GM19351 (cell line): Measurements from ENCODE around the gene TLR9.
A peak's percentile ranks its signal among the peaks of the same experiment; 100 is the strongest.

Source experiments
- ATAC-seq: cut with Tn5 transposase; IDR thresholded peaks from one replicate; pipeline ENCODE4 v1.9.1; 2021; ENCODE audit warnings: mild to moderate bottlenecking, moderate library complexity; ENCODE audit not compliant: unreplicated experiment

The TLR9 gene

DNA sequence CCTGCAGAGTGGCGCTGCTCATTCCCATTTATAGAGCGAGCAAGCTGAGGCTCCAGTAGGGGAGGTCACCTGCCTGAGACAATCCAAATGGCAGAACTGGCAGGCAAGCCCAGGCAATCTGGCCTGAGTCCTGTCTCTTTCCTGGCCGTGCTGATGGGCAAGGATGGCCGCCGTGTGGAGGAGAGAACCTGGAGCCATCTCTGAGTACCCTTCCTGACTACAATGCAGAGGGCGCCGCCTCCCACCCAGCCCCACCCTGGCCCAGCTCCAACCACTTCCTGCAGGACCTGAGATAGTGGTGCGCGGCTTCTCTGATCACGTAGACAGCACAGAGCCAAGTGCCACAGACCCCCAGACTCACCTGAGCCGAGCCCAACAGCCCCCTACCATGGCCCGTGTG is 7.0 kb downstream of the TLR9 start:
- no peak for ATAC-seq

- no peak for ATAC-seq
Measured at GRCh38 chr3:52218026-52218425, 7.4 kb downstream of the TLR9 start.

GRCh38 chr3:52217409-52217805 is 8.0 kb downstream of the TLR9 start:
- no peak for ATAC-seq

- ATAC-seq, result no peak
Measured at GRCh38 chr3:52216585-52217408, 8.6 kb downstream of the TLR9 start.

GRCh38 chr3:52215351-52215750 is 10.1 kb downstream of the TLR9 start:
- no peak for ATAC-seq

- no peak for ATAC-seq
Measured at GRCh38 chr3:52213901-52214300, 11.5 kb downstream of the TLR9 start.

- ATAC-seq, result no peak
Measured at GRCh38 chr3:52213005-52213404, 12.4 kb downstream of the TLR9 start.

DNA sequence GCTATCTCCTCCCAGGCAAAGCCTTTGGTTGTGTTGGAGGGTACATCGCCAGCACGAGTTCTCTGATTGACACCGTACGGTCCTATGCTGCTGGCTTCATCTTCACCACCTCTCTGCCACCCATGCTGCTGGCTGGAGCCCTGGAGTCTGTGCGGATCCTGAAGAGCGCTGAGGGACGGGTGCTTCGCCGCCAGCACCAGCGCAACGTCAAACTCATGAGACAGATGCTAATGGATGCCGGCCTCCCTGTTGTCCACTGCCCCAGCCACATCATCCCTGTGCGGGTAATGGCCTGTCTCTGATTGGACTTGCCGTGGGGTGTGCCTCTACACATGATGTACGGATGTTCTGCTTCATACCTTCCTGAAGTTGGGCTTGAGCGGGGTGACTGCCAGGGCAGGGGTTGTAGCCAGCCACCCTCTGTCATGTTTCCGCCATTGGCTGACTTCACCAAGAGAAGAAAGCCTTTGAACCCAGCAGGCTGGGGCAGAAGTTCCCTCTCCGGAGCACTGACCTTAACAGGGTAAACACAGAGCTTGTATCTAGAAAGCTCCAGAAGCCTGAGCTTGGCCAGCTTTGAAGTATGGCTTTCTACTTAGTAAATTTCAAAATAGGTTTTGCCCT is 14.1 kb downstream of the TLR9 start:
- no peak for ATAC-seq

DNA sequence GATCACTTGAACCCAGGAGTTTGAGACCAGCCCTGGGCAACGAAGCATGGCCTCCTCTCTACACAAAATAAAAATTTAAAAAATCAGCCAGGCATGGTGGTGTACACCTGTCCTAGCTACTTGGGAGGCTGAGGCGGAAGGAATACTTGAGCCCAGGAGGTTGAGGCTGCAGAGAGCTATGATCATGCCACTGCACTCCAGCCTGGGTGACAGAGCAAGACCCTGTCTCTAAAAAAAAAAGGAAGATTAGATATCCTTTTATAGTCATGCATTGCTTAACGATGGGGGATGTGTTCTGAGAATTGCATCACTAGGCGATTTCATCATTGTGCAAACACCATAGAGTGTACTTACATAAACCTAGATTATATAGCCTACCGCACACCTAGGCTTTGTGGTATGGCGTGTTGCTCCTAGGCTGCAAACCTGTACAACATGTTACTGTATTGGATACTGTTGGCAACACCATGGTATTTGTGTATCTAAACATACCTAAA is 14.8 kb downstream of the TLR9 start:
- ATAC-seq, result no peak

- ATAC-seq, result no peak
Measured at GRCh38 chr3:52210037-52210436, 15.4 kb downstream of the TLR9 start.

GRCh38 chr3:52208556-52208955 is 16.9 kb downstream of the TLR9 start:
- ATAC-seq, result no peak

GRCh38 chr3:52205727-52206372 is 19.6 kb downstream of the TLR9 start:
- no peak for ATAC-seq

- ATAC-seq, result no peak
Measured at GRCh38 chr3:52204337-52205073, 20.9 kb downstream of the TLR9 start.

- ATAC-seq, result no peak
Measured at GRCh38 chr3:52203701-52204100, 21.7 kb downstream of the TLR9 start.

- no peak for ATAC-seq
Measured at GRCh38 chr3:52202384-52203077, 22.9 kb downstream of the TLR9 start.

DNA sequence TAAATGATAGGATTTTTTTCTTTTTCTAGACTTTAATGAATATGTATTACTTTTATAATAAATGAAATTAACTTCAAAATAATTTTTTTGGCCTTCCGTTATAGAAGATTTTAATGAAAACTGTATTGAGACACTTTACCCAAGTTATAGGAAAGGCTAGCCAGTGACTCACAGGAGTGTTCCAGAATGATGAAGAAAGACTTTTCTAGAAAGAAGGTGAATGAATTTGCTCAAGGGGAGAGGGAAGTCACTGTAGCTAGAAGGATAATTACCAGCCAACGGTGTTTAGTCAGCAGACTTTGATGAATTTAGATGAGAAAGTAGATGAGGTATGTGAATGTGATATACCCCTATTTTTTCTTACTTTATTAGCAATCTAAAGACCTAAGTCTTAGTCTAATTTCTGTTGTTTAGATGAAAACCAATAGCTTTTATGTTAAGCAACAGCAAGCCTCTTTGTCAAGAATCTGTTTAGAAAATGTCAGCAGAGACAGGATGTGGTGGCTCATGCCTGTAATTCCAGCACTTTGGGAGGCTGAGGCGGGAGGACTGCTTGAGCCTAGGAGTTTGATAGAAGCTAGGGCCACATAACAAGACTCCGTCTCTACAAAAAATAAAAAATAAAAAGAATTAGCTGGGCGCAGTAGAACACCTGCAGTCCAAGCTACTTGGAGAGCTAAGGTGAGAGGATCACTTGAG is 24.3 kb downstream of the TLR9 start:
- ATAC-seq, result no peak

- no peak for ATAC-seq
Measured at GRCh38 chr3:52198643-52199608, 26.5 kb downstream of the TLR9 start.

DNA sequence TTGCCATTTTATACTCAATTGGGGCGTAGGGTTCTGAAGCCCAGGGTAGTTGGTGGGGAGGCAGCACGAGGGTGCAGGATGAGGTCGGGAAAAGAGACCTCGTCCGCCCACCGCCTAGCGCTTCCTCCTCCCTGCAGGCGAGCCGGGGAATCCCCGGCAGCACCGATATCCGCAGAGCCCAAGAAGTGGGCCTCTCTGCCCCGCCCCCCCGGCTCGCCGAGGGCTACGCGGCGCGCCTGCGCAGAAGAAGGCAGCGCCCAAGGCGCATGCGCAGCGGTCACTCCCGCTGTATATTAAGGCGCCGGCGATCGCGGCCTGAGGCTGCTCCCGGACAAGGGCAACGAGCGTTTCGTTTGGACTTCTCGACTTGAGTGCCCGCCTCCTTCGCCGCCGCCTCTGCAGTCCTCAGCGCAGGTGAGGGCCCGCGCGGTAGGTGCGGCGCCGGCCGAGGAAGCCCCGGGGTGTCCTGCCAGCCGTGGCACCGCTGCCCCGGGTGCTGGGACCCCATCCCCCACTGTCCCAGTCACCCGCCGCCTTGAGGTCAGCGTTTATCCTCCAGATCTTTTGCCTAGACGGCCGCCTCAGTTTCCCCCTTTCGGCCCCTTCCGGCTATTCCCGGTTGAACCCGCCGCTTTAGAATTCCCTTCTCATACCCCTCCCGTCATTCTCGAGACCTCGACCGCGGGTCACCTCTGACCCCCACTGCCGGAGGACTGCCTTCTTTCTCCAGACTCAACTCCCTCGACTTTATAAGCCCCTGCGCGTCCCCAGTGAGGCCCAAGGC is 27.4 kb downstream of the TLR9 start, which contains the start of gene ALAS1:
TSS of gene ALAS1 (plus strand) at position 319 of the 784 bp plus-strand sequence. CDS start 1,082 bp downstream, outside the sequence.
- ATAC-seq, result peak; percentile 77
